Uterus (tissue), 4 donors: ENCODE measurements around the gene PAX6. TPM values are rescaled to one million over a fixed set of nuclear protein-coding genes. Genes with fewer than 3 reads are reported as not detected.

ENCODE experiments used
- DNase-seq, 2 donors: peaks; one replicate each; pipeline ENCODE4 v3.0.0-alpha.2; 2019 to 2020
- H3K27ac ChIP-seq, 2 donors: fragments of 200-600 bp; sonication (generic); 1 replicate in 1 of 2; 2 replicates in 1 of 2; pipeline ENCODE4 v1.5.1; 2016 to 2018
- H3K27me3 ChIP-seq, 2 donors: fragments of 200-600 bp; sonication (generic); one replicate each; pipeline ENCODE4 v1.5.1; 2018 to 2019; ENCODE audit warnings: control low read depth in 1 of 2
- H3K36me3 ChIP-seq, 2 donors: fragments of 200-600 bp; sonication (generic); one replicate each; pipeline ENCODE4 v1.5.1; 2019; ENCODE audit warnings: control low read depth in 1 of 2
- H3K4me1 ChIP-seq, 2 donors: fragments of 200-600 bp; sonication (generic); one replicate each; pipeline ENCODE4 v1.5.1; 2018 to 2019; ENCODE audit warnings: control low read depth in 1 of 2
- H3K4me3 ChIP-seq, 2 donors: fragments of 200-600 bp; sonication (generic); 1 replicate in 1 of 2; 2 replicates in 1 of 2; pipeline ENCODE4 v1.5.1; 2018 to 2019; ENCODE audit warnings: mild to moderate bottlenecking in 1 of 2
- H3K9me3 ChIP-seq, 2 donors: fragments of 200-600 bp; sonication (generic); one replicate each; pipeline ENCODE4 v1.5.1; 2019; ENCODE audit warnings: control low read depth in 1 of 2
- CTCF ChIP-seq, 4 experiments: fragments of 200-600 bp in 2 of 4; fragments of 450-650 bp in 2 of 4; sonication (generic) in 2 of 4; IDR thresholded peaks; one replicate each; pipeline ENCODE4 v1.5.1; 2016 to 2019; ENCODE audit warnings: antibody characterized with exemption in 4 of 4, mild to moderate bottlenecking in 2 of 4, moderate library complexity in 1 of 4
- POLR2A ChIP-seq, 2 donors: fragments of 450-650 bp; IDR thresholded peaks; one replicate each; pipeline ENCODE4 v1.6.1; 2016; ENCODE audit warnings: antibody characterized with exemption in 2 of 2, mild to moderate bottlenecking in 1 of 2, moderate library complexity in 1 of 2
- intact Hi-C: fragments of 100-400 bp; cut with DNase I; formaldehyde crosslinking; loops from one replicate; pipeline ENCODE4 v1.15.1; 2023; ENCODE audit warnings: low total_unique reads
- total RNA-seq, 4 donors: library from RNA; depleted of rRNA in 3 of 4; stranded (reverse); fragments of >200 nt in 3 of 4; gene quantifications; one replicate each; pipeline versions ENCODE4 v1.1.0 to v1.2.4, GENCODE V29; 2014 to 2023
- donor health status: DM: yes; HTN: yes; CAD: no.

PAX6 gene
- total RNA-seq, 4 donors from 2014 or later = 0.62 TPM; not detected in 3

GRCh38 chr11:31830406-31830805 lies 19.3 kb upstream of the PAX6 start:
- intact Hi-C loops = no loop called here
- H3K4me3 ChIP-seq = no peak overlapping the region
- no peaks in the 10 kb centered on the region for H3K4me1 ChIP-seq
- no peak for DNase-seq
- TF ChIP-seq POLR2A (IDR thresholded peaks at IDR 0.05) (no peak), CTCF (IDR thresholded peaks at IDR 0.05) (no peak)
- no peaks in the 10 kb centered on the region for H3K36me3 ChIP-seq
- no peak overlapping the region for H3K27ac ChIP-seq
- H3K27me3 ChIP-seq = peaks cover 11 to 53% of the 10 kb centered on the region in 2 donors
- no peaks in the 10 kb centered on the region for H3K9me3 ChIP-seq

- H3K36me3 ChIP-seq = no peaks in the 10 kb centered on the region
- H3K4me3 ChIP-seq = no peak overlapping the region
- TF ChIP-seq POLR2A (IDR thresholded peaks at IDR 0.05) = no peak
- no peaks in the 10 kb centered on the region for H3K9me3 ChIP-seq
- no peak overlapping the region for H3K27ac ChIP-seq
- intact Hi-C loops = no loop called here
- no peaks in the 10 kb centered on the region for H3K4me1 ChIP-seq
- no peak for DNase-seq
- H3K27me3 ChIP-seq = peaks cover 17 to 70% of the 10 kb centered on the region in 2 donors
These were observed 17.1 kb upstream of the PAX6 start for GRCh38 chr11:31828217-31828616.

- no peaks in the 10 kb centered on the region for H3K36me3 ChIP-seq
- intact Hi-C loops = no loop called here
- H3K27ac ChIP-seq = no peak overlapping the region
- TF ChIP-seq CTCF (IDR thresholded peaks at IDR 0.05) (no peak), POLR2A (IDR thresholded peaks at IDR 0.05) (no peak)
- peaks cover 17 to 74% of the 10 kb centered on the region in 2 donors for H3K27me3 ChIP-seq
- H3K9me3 ChIP-seq = no peaks in the 10 kb centered on the region
- H3K4me3 ChIP-seq = no peak overlapping the region
- H3K4me1 ChIP-seq = no peaks in the 10 kb centered on the region
- DNase-seq = no peak
These were observed 16.5 kb upstream of the PAX6 start for GRCh38 chr11:31827455-31828206.

- H3K27me3 ChIP-seq = peaks cover 17 to 83% of the 10 kb centered on the region in 2 donors
- no peak overlapping the region for H3K4me3 ChIP-seq
- H3K9me3 ChIP-seq = no peaks in the 10 kb centered on the region
- no peak overlapping the region for H3K27ac ChIP-seq
- TF ChIP-seq CTCF (IDR thresholded peaks at IDR 0.05) = no peak
- TF ChIP-seq POLR2A (IDR thresholded peaks at IDR 0.05) = no peak
- intact Hi-C loops = no loop called here
- DNase-seq = no peak
- H3K4me1 ChIP-seq = no peaks in the 10 kb centered on the region
- no peaks in the 10 kb centered on the region for H3K36me3 ChIP-seq
These were observed 15.7 kb upstream of the PAX6 start for GRCh38 chr11:31826536-31827438.

GRCh38 chr11:31825838-31826484 lies 14.8 kb upstream of the PAX6 start:
- no peak for DNase-seq
- no peak overlapping the region for H3K27ac ChIP-seq
- intact Hi-C loops = no loop called here
- TF ChIP-seq CTCF (IDR thresholded peaks at IDR 0.05) = no peak
- TF ChIP-seq POLR2A (IDR thresholded peaks at IDR 0.05) = no peak
- peaks cover 17 to 89% of the 10 kb centered on the region in 2 donors for H3K27me3 ChIP-seq
- no peaks in the 10 kb centered on the region for H3K4me1 ChIP-seq
- H3K4me3 ChIP-seq = no peak overlapping the region
- H3K36me3 ChIP-seq = no peaks in the 10 kb centered on the region
- H3K9me3 ChIP-seq = no peaks in the 10 kb centered on the region
